Lower leg skin (tissue), 3 donors: ENCODE measurements around the gene UTP3.

Source experiments
- CTCF ChIP-seq, 3 donors: fragments of 450-650 bp; IDR thresholded peaks; one replicate each; pipeline ENCODE4 v1.5.1; 2016; ENCODE audit warnings: antibody characterized with exemption in 3 of 3, mild to moderate bottlenecking in 3 of 3, moderate library complexity in 2 of 3
- POLR2A ChIP-seq, 2 donors: fragments of 450-650 bp; IDR thresholded peaks; one replicate each; pipeline ENCODE4 v1.6.1; 2016 to 2017; ENCODE audit warnings: antibody characterized with exemption in 2 of 2, mild to moderate bottlenecking in 1 of 2, moderate library complexity in 1 of 2

- TF ChIP-seq CTCF (IDR thresholded peaks at IDR 0.05) (no peak), POLR2A (IDR thresholded peaks at IDR 0.05) (no peak)
Observed at GRCh38 chr4:70681704-70682103, 6.6 kb upstream of the UTP3 start.
